ENCODE data around the gene SH3RF1. TPM values are rescaled to one million over a fixed set of nuclear protein-coding genes. Genes with fewer than 3 reads are reported as not detected.
"Not testable (repeated sequence)": the region's sequence is repeated elsewhere in the genome, so short reads cannot be mapped to it uniquely, and the experiment has no call there.

The SH3RF1 gene
- polyA plus RNA-seq, 3 donors, result 30.0 to 34.9 (median 30.1) TPM

- DNase-seq (ENCODE audit: low read depth in 3 of 3, low spot score in 2 of 3), result no peak
These were observed 67.9 kb downstream of the SH3RF1 start for GRCh38 chr4:169202878-169203277.

GRCh38 chr4:169202145-169202699, 68.5 kb downstream of the SH3RF1 start:
- DNase-seq (ENCODE audit: low read depth in 3 of 3, low spot score in 2 of 3), result no peak

DNA sequence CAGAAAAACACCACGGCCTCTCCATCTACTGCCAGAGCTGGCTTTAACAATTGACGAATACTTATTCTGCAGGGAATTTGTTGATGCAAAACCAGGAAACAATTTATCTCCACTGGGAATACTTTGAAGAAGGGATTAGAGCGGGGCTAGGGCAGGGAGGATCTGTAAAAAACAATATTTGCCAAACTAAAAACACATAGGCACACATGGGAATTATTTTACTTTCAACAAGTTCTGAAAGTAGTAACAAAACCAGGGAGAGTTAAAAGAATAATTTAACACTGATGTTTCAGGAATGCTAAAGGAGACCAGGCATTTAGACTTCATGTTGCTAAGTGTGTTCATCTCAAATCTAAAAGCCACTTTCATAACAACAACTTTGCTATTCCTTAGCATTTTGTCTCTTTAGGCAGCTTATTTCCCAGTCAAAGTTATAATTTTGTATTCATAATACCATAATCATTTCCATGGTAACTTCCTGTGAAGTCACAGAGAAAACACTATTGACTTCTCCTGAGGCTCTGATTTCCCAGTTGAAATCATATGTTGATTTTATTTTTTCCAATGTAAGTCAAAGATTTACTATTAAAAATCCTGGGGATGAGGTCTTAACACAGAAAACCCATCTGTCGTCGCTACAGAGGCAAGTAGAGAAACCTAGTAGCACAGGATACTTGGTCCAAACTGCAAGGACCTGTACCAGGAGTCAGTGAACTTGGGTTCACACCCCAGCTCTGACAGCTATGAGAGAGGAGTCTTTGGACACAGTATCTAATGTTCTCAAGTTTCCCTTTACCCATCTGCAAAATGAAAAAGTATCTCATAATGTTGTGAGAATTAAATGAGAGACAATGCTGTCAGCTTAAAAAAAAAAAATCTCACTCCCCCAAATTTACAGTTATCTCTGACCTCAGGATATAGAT, 69.3 kb downstream of the SH3RF1 start:
- DNase-seq (ENCODE audit: low read depth in 3 of 3, low spot score in 2 of 3), result no peak

GRCh38 chr4:169200361-169201030, 70.3 kb downstream of the SH3RF1 start:
- DNase-seq (ENCODE audit: low read depth in 3 of 3, low spot score in 2 of 3), result no peak

DNA sequence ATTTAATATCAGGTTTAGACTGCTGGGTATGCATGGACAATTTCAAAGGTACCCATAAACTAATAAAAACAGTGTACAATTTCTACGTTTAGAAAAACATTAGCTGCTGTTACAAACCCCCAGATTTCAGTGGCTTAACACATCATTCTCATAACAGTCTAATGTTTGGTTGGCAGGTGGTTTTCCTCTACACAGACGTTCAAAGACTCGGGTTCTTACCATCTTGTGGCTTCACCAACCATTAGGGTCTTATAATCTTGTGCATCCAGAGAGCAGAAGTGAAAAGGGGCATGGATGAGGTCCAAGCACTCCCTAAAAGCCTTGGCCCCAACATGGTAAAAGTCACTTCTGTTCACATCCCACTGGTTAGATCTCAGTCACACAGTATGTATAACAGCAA, 71.6 kb downstream of the SH3RF1 start:
- DNase-seq (ENCODE audit: low read depth in 3 of 3, low spot score in 2 of 3), result no peak

DNA sequence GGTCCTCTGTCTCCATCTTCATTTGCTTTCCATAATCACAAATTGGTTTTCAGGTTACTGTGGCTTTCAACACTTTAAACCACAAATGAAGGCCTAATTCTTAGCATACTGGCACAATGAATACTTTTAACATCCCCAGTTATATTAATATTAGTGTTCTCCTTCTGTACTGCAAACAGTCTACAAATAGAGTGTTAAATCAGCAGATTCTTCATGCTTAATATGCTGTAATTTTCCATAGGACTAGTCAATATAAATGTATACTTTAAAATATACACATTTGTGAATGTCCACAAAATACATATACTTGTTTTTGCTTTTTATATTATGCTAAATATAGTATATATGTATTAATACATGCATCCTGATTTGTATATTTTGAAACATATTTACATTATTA, 72.6 kb downstream of the SH3RF1 start:
- DNase-seq (ENCODE audit: low read depth in 3 of 3, low spot score in 2 of 3), result no peak

DNA sequence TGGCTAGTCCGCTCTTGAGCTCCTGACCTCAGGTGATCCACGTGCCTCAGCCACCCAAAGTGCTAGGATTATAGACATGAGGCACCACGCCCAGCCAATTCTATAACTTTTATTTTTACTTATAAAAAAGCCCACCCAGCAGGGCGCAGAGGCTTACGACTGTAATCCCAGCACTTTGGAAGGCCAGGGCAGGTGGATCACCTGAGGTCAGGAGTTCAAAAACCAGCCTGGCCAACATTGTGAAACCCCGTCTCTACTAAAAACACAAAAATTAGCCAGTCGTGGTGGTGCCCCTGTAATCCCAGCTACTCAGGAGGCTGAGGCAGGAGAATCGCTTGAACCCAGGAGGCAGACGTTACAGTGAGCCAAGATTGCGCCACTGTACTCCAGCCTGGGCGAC, 73.5 kb downstream of the SH3RF1 start:
- DNase-seq (ENCODE audit: low read depth in 3 of 3, low spot score in 2 of 3), result not testable (repeated sequence)

DNA sequence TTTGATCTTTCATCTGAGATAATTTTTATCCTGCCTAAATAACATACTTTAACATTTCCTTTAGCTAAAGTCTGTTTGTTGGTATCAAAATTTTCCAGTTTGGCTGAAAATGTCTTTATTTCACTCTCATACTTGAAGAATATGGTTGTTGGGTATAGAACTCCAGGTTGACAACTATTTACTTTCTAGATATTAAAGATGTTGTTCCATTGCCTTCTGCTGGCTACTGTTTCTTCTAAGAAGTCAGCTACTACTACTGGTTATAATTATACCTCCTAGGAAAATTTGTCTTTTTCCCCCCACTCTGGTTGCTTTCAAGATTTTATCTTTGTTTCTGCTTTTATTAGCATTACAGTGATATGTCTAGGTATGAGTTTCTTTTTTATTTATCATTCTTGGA, 75.7 kb downstream of the SH3RF1 start:
- DNase-seq (ENCODE audit: low read depth in 3 of 3, low spot score in 2 of 3), result no peak

- not testable (repeated sequence) for DNase-seq (ENCODE audit: low read depth in 3 of 3, low spot score in 2 of 3)
These were observed 80.8 kb downstream of the SH3RF1 start for GRCh38 chr4:169189968-169190367.

GRCh38 chr4:169189372-169189771, 81.4 kb downstream of the SH3RF1 start:
- DNase-seq (ENCODE audit: low read depth in 3 of 3, low spot score in 2 of 3), result no peak

DNA sequence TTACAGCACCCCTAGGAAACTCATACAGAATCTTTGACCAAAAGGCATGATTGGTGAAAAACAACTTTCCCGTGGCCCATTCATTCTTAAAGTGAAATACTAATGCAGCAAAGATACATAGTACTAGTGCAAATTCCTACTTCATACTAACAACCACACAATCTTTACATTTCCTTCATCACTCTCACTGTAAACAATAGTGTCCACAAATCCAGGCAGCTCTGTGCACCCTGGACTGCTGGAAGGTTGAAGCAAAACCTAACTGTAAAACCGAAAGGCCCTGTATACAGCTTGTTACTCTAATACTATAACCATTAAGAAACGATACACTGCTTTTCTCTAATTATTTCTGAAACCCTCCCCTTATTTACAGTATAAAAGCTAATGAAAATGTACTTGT, 82.6 kb downstream of the SH3RF1 start:
- no peak for DNase-seq (ENCODE audit: low read depth in 3 of 3, low spot score in 2 of 3)

GRCh38 chr4:169185133-169185956, 85.4 kb downstream of the SH3RF1 start:
- no peak for DNase-seq (ENCODE audit: low read depth in 3 of 3, low spot score in 2 of 3)

GRCh38 chr4:169184686-169185085, 86.1 kb downstream of the SH3RF1 start:
- DNase-seq (ENCODE audit: low read depth in 3 of 3, low spot score in 2 of 3), result no peak

DNA sequence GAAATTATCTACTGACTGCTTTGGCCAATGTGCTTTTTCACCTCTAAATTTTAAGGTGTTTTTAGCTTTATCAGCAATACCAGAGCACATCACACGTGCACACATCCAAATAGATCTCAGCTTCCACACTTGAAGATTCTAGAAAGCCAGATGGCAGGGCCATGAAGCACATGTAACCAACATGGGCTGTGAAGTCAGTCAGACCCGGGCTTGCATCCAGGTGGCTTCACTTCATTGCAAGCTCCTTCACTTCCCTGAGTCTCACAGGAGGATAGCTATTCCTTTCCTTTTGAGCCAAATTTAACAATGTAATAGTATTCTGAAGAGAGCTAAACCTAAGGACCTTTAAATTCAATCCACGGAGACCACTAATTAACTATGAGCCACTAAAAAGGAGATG, 86.5 kb downstream of the SH3RF1 start:
- no peak for DNase-seq (ENCODE audit: low read depth in 3 of 3, low spot score in 2 of 3)

- no peak for DNase-seq (ENCODE audit: low read depth in 3 of 3, low spot score in 2 of 3)
These were observed 87.2 kb downstream of the SH3RF1 start for GRCh38 chr4:169183581-169183980.

DNA sequence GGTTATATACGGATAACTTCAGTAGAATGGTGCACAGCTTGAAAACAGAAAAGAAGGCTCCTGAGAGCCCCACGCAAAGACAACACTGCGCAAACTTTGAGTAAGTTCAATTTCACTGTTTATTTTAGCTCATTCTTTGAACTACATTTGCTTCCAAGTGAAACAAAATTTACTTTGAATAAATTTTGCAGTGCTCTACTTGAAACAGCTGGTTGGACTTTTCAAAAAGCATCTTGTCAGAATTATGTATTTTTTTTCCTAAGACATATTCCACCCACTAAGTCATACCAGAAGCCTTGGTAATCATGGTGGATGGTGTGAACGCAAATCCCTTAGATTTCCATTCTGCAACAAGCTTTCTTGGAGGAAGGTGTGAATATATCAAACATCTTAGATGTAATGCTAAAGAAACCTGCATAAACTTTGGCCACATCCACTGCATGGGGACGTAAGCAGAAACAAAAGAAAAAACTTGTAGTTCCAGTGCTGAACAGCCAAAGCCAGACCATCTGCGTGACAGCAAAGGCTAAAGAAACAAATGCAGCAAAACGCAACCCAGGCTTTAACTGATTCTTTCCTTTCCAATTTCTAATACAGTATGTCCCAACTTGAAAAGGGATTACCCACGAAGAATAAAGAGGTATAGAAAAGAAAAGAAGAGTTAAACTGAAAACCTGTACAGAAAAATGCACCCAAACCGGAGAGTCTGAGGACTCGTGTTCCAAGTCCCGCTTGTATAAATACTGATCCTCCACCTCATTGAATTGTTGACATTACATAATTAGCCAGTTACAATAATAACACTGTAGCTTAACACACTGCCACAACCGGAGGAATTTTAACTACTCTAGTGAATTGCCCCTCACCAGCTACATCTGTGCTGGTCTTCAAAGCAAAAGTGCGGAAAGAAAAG, 90.9 kb downstream of the SH3RF1 start:
- DNase-seq (ENCODE audit: low read depth in 3 of 3, low spot score in 2 of 3), result no peak

- DNase-seq (ENCODE audit: low read depth in 3 of 3, low spot score in 2 of 3), result not testable (repeated sequence)
These were observed 92.7 kb downstream of the SH3RF1 start for GRCh38 chr4:169178092-169178491.

DNA sequence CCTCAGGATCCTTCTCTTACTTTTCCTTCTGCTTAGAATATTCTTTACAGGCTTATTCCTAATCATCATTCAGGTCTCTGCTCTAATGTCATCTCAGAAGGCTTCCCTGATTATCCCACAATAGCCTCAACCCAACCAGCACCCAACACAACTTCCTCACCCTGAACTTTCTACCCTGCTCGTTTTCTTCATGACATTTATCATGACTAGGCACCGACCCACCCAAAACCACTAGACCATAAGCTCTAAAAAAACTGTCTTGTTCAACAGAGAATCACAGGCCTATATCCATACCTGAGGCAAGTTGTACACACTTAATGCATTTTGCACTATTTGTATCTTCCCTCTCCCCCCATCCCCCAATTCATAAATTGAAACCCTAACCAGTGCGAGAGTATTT, 95.3 kb downstream of the SH3RF1 start:
- DNase-seq (ENCODE audit: low read depth in 3 of 3, low spot score in 2 of 3), result no peak

GRCh38 chr4:169175035-169175434, 95.7 kb downstream of the SH3RF1 start:
- DNase-seq (ENCODE audit: low read depth in 3 of 3, low spot score in 2 of 3), result no peak

DNA sequence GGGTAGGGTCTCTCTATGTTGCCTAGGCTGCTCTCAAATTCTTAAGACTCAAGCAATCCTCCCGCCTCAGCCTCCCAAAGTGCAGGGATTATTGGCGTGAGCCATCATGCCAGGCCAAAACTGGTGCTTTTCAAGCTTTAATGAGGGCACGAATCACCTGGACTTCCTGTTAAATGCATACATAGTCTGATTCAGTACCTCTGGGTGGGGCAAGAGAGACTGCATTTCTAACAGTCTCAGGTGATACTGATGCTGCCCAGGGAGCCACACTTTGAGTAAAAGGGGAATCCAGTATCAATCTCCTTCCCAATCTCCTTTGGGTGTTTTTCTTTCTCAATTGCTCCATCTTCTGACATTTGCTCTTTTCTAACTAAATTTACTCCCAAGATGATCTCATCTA, 96.5 kb downstream of the SH3RF1 start:
- DNase-seq (ENCODE audit: low read depth in 3 of 3, low spot score in 2 of 3), result no peak
